HepG2 (cell line): ENCODE data around the gene EGR1.

Experiments
- CTCF ChIP-seq: sonication (generic); formaldehyde crosslinking; IDR thresholded peaks from 2 replicates; pipeline ENCODE4 v1.5.0; 2020; ENCODE audit warnings: mild to moderate bottlenecking, missing genetic modification reagents, moderate library complexity
- ELF1 ChIP-seq: sonication (generic); formaldehyde crosslinking; IDR thresholded peaks from 2 replicates; pipeline ENCODE4 v1.4.0; 2020; ENCODE audit warnings: missing genetic modification reagents
- KDM5B ChIP-seq: sonication (generic); formaldehyde crosslinking; IDR thresholded peaks from 2 replicates; pipeline ENCODE4 v1.4.0; 2020; ENCODE audit warnings: missing genetic modification reagents, mild to moderate bottlenecking, borderline replicate concordance
- PBX3 ChIP-seq: sonication (generic); formaldehyde crosslinking; IDR thresholded peaks from 2 replicates; pipeline ENCODE4 v1.8.1; 2023; ENCODE audit warnings: missing genetic modification reagents, inconsistent platforms, borderline replicate concordance
- PHF5A ChIP-seq: IDR thresholded peaks from one replicate; pipeline ENCODE4 v1.6.1; 2018; ENCODE audit warnings: low read depth, missing genetic modification reagents; ENCODE audit not compliant: unreplicated experiment
- SP1 ChIP-seq, 2 experiments: fragments of 450-650 bp in 1 of 2; sonication (generic) in 1 of 2; formaldehyde crosslinking in 1 of 2; IDR thresholded peaks; 2 replicates each; pipeline versions ENCODE4 v1.4.0 to v1.6.1; 2016 to 2020; ENCODE audit warnings: missing genetic modification reagents in 1 of 2
- ZNF7 ChIP-seq: IDR thresholded peaks from 2 replicates; pipeline ENCODE4 v1.6.1; 2016; ENCODE audit warnings: missing biosample characterization, missing genetic modification reagents

- TF ChIP-seq CTCF (no peak), KDM5B (CRISPR knock-in tag) (no peak), SP1 (IDR thresholded peaks at IDR 0.05) (no peak), SP1 (CRISPR knock-in tag; IDR thresholded peaks at IDR 0.05) (no peak), PHF5A (CRISPR knock-in tag) (no peak), ELF1 (CRISPR knock-in tag) (no peak), ZNF7 (CRISPR knock-in tag) (no peak), PBX3 (no peak)
Observed at GRCh38 chr5:138448481-138449398, 16.5 kb upstream of the EGR1 start.
